Activated CD4-positive, alpha-beta T cell treated with anti-CD3 and anti-CD28 coated beads, Interleukin-2, amount 50 U/mL, for 4 hours (primary cell): ENCODE results near the gene FYB1.
A peak's percentile ranks its signal among the peaks of the same experiment; 100 is the strongest.
"Not testable (repeated sequence)": the region's sequence is repeated elsewhere in the genome, so short reads cannot be mapped to it uniquely, and the experiment has no call there.

Source experiments
- DNase-seq, 2 experiments: peaks; one replicate each; pipeline ENCODE4 v3.0.0-alpha.2; 2020

Gene FYB1

DNA sequence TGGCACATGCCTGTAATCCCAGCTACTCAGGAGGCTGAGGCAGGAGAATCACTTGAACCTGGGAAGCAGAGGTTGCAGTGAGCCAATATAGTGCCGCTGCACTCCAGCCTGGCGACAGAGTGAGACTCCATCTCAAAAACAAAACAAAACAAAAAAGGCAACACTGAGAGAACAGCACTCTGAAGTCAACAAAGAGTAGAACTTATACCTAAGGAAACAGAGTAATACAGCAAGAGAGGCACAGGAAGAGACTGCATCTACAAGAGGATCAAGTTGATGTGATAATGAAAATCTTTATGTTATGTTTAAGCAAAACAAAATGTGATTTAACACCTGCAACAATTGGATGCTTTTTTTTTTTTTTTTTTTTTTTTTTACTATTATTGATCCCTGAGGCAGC lies 33.1 kb downstream of the FYB1 start:
- DNase-seq = no peak

DNA sequence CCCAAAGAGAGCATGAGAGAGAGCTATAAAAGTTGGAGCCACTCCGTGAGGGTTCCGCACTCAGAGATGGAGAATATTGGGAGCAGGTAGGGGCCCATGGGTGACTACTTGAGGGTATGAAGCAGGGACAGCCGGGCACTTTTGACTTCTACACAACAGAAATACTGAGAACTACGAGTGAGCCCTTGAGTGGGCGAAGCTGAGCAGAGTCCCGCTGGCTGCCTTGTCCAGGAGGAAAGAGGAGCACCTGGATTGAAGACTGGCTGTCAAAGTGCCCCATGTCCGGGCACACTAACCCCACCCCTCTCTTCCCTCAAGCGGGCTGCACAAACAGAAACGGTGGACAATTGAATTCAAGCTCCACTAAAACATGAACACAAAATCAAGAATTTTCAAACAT lies 33.6 kb downstream of the FYB1 start:
- no peak for DNase-seq

DNA sequence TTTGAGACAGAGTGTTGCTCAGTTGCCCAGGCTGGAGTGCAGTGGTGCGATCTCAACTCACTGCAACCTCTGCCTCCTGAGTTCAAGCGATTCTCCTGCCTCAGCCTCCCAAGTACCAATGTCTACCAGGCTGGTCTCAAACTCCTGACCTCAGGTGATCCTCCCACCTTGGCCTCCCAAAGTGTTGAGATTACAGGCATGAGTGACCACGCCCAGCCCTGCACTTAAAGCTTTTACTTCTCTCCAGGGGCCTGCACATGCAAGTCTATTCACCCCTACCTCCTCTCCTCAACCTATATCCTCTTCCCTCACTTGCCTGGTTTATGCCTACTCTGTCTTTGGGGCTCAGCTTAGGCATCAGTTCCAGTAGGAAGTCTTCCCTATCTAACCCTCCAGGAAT lies 39.8 kb downstream of the FYB1 start:
- not testable (repeated sequence) for DNase-seq

- no peak for DNase-seq
Observed at GRCh38 chr5:39178861-39179260, 40.5 kb downstream of the FYB1 start.

GRCh38 chr5:39178171-39178570 lies 41.2 kb downstream of the FYB1 start:
- DNase-seq = no peak

DNA sequence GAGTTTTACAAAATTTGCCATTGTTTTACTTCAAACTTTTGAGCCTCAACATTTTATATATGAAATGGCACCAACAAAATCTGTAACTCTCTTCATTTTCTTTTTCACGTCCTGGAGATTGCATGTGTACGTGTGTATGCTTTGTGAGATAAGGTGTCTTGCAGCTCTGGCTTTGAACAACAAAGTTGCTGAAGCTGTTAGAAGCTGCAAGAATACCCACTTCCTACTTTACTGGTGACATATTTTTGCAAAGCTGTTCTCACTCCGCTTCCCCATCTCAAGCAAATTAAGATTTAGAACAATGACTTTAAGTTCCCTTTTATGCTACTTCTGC lies 41.8 kb downstream of the FYB1 start:
- DNase-seq = no peak

DNA sequence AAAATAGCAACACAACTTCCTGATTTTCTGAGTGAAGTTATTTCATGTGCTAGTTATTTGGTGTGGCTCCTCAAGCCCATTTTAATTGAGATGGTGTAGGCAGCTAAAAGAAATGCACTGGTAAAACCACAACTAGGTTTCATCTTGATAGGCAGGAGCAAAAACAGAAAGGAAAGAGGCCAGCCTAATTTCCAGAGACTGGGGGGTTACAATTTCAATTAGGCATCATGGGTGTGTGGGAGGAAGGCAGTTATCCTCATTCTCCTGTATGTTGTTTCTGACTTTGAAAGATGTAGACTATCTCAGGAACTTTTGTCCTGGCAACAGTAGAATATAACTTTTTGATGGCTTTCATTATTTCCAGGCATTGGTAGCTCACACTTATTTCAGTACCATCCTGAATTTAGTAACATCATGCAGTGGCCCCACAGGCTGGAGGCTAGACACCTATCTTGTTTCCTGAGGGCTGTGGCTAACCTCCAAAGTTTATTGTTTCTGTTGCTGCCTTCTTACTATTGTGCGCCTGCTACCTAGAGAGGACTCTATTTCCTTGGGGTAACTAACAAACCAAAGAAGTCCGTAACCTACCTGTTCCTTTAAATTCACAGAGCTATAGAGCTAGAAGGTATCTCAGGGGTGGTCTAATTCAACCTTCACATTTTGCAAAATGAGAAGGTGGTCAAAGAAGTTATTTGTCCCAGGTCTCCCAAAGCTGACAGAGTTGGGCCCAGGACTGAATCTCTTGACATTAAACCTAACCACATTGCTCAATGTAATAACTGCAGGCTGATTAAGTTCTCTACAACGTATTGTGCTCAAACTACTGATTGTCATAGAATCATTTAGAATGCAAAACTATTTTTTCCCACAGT lies 42.4 kb downstream of the FYB1 start:
- DNase-seq = no peak

DNA sequence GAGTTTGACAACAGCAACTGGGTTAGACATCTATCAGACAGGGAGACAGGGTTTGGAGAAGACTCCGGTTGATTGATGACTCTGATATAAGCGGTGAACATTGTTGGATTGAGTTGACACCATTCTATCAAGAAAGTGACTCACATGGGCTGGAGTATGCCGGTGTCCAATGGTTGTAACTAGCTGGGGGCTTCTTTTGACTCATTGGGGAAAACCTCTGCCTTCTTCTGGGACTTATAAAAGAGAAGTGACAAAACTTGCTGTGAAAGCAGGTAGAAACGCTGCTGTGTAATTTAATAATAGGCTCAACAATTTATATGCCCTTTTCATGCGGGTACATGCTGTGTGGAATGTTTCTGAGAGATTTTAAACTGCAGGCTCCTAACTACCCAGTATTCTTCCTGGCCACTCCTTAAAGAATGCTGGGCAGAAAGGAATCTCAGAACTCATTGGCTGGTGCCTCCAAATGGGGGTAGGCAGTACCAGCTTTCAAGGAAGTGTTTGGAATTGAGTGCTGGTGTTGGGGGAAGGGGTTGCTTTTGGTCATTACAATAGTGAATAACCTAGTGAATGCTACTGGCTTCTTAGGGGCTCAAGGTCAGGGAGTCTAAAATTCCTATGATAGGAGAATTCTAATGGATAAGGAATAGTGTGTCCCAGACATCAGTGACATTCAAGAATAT lies 43.9 kb downstream of the FYB1 start:
- DNase-seq = peak in 1 of 2 experiments; percentile 43

DNA sequence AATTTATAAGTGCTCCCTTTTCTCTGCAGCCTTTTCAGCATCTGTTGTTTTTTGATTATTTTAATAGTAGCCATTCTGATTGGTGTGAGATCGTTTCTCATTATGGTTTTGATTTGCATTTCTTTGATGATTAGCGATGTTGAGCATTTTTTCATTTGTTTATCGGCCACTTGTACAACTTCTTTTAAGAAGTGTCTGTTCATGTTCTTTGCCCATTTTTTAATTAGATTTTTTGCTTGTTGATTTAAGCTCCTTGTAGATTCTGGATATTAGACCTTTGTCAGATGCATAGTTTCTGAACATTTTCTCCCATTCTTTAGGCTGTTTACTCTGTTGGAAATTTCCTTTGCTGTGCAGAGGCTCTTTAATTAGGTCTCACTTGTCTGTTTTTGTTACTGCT lies 46.3 kb downstream of the FYB1 start:
- no peak for DNase-seq

DNA sequence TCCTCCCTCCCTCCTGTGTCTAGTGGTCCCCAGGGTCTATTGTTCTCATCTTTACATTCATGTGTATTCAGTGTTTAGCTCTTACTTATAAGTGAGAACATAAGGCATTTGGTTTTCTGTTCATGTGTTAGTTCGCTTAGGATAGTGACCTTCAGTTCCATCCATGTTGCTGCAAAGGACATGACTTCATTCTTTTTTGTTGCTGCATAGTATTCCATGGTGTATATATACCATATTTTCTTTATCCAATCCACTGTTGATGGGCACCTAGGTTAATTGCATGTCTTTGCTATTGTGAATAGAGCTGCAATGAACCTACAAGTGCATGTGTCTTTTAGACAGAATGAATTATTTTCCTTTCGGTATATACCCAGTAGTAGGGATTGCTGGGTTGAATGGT lies 46.8 kb downstream of the FYB1 start:
- DNase-seq = no peak

DNA sequence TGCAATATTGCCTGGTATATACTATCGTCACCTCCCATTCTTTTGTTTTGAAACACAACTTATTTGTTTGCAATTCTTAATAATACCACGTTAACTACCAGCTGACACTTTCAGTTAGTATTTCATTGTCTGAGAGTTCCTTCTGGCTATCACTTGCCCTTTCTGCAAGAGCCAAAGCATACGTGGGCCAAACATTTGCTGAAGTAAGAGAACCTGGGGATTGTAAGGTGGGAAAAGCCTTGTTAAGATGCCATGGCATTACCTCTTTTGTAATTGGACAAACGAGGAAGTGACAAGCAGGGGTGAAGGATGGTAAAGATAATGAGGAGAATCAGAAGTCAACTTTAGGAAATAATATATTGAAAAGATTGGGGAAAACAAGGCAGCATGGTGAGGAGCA lies 47.7 kb downstream of the FYB1 start:
- DNase-seq = no peak

- DNase-seq = no peak
Observed at GRCh38 chr5:39169081-39169480, 50.3 kb downstream of the FYB1 start.

- no peak for DNase-seq
Observed at GRCh38 chr5:39167972-39168342, 51.4 kb downstream of the FYB1 start.

- DNase-seq = no peak
Observed at GRCh38 chr5:39167141-39167971, 52.0 kb downstream of the FYB1 start.

- no peak for DNase-seq
Observed at GRCh38 chr5:39164529-39165402, 54.6 kb downstream of the FYB1 start.

- DNase-seq = no peak
Observed at GRCh38 chr5:39164016-39164415, 55.3 kb downstream of the FYB1 start.

DNA sequence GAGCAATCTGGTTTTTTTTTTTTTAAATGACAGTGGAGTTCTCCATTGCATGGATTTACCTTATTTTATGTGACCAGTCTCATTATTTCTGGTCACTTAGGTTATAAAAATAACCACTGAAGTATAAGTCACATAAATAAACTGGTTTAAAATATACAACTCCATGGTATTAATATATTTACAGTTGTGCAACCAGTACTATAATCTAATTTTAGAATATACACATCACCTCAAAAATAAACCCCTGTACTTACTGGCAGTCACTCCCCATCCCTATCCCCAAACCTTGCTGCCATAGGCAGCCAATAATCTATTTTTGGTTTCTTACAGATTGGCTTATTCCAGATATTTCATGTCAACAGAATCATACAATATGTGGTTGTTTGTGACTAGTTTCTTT lies 57.8 kb downstream of the FYB1 start:
- DNase-seq = no peak

DNA sequence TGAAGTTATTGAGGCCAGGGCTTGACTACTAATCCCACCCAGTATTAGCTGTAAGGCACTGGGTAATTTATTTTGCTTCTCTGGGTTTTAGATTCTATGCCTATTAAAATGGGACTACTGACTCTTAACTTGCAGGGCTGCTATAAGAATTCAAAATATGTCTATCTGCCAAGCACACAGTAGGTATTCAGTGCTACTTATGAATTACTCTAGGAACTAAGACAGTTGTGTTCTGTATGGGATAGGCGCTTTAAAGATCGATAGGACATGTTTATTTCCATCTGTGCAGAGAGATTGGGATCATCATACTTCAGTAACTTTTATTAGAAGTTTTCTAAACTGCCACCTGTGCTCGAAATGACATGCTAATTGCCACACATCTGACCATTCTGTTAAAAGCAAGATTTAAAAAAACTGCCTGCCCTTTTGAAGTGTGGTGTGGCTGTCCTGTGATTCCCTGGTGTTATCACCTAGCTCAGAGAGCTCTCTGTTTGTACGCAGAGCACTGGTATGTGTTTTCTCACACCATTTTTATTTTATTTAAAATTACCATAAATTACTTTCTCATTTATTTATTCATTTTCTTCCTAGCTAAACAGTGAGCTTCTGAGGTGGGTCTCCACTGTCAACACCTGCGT lies 58.7 kb downstream of the FYB1 start:
- DNase-seq = no peak

DNA sequence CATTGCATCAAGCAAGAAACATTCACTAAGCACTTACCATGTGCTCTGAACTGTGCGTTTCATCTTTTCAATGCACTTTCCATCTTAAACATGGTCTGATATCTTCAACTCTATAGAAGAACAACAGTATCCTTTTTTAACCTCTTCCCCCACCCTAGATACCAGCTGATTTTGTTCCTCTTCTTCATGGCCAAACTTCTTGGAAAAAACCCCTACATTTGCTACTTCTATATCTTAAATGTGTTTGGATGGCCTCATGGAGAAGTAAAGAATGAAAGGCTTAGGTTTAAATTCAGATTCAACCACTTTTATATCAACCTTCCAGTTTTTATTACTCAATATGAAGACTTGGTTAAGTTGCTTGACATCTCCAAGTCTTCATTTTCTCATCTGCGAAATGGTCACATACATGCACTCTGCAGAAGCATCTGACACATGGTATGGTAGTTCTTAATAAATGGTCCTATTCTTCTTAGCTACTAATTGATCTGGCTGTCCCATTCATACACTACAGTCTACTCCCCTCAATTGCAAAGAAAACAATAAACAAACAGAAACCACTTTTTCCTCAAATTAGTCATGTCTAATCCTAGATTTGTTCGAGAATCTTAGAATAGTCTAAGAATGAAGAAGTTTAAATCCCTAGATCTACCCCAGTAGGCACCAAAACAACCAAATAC lies 59.4 kb downstream of the FYB1 start:
- no peak for DNase-seq

GRCh38 chr5:39158786-39159185 lies 60.6 kb downstream of the FYB1 start:
- no peak for DNase-seq

DNA sequence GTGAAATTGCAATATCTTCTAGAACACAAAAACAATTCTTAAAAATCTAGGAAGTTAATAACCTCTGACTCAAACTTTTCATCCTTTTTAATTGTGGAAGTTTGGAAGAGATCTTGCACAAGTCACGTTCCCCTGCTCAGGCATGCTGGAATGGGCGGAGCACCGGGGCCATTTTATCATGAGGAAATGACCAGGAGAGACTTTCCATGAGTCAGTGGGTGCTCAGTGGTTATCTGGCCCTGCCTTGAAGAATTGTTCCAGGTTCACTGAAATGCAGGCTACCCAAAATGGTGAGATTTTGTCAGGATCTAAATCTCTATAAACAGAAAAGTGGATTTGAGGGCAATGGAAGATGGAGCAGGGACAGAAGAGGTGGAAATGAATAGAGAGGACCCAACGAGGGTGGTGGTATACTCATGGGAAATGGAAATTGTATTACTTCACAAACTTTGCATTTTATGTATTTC lies 61.2 kb downstream of the FYB1 start:
- no peak for DNase-seq

- no peak for DNase-seq
Observed at GRCh38 chr5:39157701-39158100, 61.7 kb downstream of the FYB1 start.
